WI38 (cell line): ENCODE measurements around the gene MTCL1.

ENCODE experiments used
- H3K4me3 ChIP-seq: 2 replicates; pipeline ENCODE4 v1.5.1; 2011; ENCODE audit warnings: low read depth, mild to moderate bottlenecking, control low read depth, low read length
- CTCF ChIP-seq: IDR thresholded peaks from 2 replicates; pipeline ENCODE4 v1.5.1; 2012; ENCODE audit warnings: low read depth, mild to moderate bottlenecking, control low read depth, low read length

MTCL1 gene

DNA sequence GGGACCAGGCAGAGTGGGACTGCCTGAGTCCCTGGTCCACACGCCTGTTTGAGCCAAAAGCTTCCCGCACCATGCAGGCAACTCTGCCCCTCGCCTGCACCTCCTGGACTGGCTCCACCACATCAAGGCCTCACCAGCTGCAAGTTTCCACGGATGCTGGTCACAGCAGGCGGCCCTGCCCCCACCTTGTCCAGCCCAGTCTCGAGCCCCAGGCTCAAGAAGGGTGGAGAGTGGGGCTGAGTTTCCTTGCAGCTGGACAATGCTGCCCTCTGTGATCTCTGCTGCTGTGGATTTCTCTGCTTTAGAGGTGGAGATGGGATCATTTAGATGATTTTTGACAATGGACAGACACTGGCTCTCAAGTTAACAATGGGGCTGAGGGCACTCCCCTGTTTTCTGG lies 74.9 kb downstream of the MTCL1 start:
- H3K4me3 ChIP-seq: no peak overlapping the region
- no peak for TF ChIP-seq CTCF

- TF ChIP-seq CTCF: no peak
- H3K4me3 ChIP-seq: no peak overlapping the region
These were observed 76.3 kb downstream of the MTCL1 start for GRCh38 chr18:8781671-8782070.

DNA sequence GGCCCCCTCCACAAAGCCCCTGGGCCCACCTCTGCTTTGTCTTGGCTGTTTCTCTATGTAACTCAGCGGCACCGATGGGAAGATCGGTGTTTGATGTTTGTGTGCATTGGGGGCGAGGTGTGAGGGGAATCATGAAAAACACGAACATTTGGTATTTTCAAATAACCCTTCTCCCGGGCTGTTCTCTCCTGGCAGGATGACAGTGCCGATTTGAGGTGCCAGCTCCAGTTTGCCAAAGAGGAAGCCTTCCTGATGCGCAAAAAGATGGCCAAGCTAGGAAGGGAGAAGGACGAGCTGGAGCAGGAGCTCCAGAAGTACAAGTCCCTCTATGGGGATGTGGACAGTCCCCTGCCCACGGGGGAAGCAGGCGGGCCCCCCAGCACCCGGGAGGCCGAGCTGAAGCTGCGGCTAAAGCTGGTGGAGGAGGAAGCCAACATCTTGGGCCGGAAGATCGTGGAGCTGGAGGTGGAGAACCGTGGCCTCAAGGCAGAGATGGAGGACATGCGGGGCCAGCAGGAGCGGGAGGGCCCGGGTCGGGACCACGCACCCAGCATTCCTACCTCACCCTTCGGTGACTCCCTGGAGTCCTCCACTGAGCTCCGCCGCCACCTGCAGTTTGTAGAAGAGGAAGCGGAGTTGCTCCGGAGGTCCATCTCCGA lies 78.1 kb downstream of the MTCL1 start:
- H3K4me3 ChIP-seq: no peak overlapping the region
- TF ChIP-seq CTCF: no peak

DNA sequence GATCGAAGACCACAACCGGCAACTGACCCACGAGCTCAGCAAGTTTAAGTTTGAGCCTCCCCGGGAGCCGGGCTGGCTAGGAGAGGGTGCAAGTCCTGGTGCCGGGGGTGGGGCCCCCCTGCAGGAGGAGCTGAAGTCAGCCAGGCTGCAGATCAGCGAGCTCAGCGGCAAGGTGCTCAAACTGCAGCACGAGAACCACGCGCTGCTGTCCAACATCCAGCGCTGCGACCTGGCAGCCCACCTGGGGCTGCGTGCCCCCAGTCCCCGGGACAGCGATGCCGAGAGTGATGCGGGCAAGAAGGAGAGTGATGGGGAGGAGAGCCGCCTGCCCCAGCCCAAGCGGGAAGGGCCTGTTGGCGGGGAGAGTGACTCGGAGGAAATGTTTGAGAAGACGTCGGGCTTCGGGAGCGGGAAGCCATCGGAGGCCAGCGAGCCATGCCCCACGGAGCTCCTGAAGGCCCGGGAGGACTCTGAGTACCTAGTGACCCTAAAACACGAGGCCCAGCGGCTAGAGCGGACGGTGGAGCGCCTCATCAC lies 78.7 kb downstream of the MTCL1 start:
- TF ChIP-seq CTCF: no peak

GRCh38 chr18:8785261-8785660 lies 79.9 kb downstream of the MTCL1 start:
- no peak overlapping the region for H3K4me3 ChIP-seq
- TF ChIP-seq CTCF: no peak

More for the DNA sequence above, 78.7 kb downstream of the MTCL1 start:
- no peak overlapping the region for H3K4me3 ChIP-seq

DNA sequence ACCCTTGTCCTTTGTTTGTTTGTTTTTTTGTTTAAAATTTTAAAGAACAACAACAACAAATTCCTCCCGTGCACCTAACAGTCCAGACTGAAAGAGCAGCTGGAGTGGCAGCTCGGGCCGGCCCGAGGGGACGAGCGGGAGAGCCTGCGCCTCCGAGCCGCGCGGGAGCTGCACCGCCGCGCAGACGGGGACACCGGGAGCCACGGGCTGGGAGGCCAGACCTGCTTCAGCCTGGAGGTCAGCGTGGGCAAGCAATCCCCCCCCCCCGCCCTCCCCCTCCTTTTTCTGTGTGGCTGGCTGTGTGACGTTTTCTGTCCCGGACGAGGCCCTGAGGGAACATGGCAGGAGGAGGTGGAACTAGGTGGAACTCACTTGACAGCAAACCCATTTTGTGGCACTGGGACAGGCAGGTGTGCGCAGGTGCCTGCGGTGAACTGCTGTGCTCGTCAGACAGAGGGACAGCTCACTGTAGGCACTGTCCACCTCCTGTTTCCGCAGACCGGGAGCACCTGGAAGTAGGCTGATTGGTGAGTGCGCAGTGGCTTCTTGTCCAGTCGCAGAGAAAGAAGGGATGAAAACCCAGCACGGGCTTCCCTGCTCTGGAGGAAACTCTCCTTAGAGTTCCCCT lies 80.6 kb downstream of the MTCL1 start:
- TF ChIP-seq CTCF: no peak
- no peak overlapping the region for H3K4me3 ChIP-seq
